HG02884 (cell line): ENCODE results near the gene ADI1.

Experiments
- ATAC-seq: cut with Tn5 transposase; IDR thresholded peaks from one replicate; pipeline ENCODE4 v1.9.1; 2021; ENCODE audit warnings: mild to moderate bottlenecking, moderate library complexity; ENCODE audit not compliant: unreplicated experiment

The ADI1 gene, protein sequence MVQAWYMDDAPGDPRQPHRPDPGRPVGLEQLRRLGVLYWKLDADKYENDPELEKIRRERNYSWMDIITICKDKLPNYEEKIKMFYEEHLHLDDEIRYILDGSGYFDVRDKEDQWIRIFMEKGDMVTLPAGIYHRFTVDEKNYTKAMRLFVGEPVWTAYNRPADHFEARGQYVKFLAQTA

DNA sequence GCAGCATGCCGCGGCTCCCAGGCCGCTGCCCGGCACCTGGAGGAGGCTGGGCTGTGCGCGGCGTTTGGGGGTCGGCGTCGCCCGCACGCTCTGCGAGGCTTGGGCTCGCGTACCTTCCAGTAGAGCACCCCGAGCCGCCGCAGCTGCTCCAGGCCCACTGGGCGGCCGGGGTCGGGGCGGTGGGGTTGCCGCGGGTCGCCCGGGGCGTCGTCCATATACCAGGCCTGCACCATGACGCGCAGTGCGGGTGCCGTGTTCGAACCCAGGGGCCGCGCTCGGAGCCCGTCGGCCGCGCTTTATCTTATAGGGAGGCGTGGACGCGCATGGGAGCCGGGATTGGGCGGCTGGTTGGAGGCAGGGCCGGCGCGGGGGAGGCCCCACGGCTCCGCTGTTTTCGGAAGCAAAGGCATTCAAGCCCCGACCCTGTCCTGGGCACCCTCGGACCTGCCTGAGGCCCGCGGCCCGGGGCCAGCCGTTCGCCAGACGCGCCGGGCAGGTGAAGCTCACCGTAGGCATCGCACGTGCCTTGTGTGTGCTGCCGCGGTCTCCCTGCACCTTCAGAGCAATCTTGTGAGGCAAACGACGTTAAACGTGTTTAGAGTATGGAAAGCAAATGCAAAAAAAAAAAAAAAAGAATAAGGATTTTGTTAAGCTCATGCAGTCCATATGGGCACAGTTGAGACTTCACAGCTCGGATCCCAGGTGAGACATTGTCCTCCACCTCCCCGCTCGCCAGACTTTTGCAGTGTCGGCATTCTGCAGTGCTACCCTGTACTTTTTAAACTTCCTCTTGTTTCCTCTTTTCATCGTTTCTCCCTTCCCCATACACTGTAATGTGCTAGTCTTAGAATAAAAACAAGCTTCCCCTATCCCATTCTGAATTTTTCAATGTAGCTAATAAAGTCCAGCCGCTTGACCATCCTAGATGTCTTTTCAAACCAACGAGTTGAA, at the start of gene ADI1:
Gene ADI1, minus strand, starts transcription at position 277 of the 951 bp plus-strand sequence. Its CDS starts 44 bp downstream, at position 233.
- ATAC-seq = peak; percentile 61

DNA sequence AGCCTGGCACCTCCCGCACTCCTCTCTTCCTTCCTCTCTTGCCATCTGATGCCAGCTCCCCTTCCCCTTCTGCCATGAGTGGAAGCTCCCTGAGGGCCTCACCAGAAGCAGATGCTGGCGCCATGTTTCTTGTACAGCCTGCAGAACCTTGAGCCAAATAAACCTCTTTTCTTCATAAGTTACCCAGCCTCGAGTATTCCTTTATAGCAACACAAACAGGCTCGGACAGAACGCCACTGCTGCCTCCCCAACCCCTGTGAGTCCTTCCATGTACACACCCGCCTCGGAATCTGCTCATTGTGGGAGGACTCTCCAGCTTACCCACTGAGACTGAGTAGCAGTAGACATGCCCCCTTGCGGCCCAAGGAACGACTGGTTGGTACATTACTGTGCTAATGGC, 47.5 kb upstream of the ADI1 start:
- no peak for ATAC-seq

DNA sequence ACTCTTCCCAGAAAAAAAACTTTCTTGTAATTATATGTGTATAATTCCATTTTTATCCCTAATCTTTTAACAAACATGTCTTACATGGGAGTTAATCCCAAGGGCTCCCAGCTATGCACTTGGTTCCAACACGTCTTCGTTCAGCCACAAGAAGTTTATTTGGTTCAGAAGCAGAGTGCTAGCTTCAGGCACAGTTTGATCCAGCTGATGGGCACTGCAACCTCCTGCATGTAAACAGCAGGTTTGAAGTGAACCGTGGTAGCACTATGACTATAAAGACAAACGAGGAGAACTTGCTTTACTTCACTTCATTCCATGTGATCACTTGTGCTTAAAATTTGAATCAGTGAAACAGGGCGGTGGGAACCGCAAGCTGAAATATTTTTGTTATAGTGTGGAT, 45.8 kb upstream of the ADI1 start:
- ATAC-seq = no peak

DNA sequence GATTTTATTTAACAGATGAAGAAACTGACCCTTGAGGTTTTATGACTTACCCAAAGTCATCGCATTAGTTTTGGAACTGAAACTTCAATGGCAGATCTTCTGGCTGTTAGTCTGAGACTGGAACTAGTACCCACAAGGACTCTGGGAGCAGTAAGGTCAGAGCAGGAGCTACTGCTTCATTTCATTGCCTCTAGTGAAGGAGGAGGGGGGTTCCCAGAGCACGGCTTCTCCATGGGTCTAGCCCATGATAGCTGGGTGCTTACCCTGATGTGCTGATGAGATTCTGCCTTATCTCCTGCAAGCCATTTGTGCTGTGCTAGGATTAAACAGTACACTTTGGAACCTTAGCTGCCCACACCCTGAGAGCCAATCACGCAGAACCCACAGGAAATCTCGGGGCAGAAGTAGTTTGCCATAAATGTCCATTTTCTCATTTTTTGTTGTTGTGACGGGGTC, 44.2 kb upstream of the ADI1 start:
- ATAC-seq = peak; percentile 48

DNA sequence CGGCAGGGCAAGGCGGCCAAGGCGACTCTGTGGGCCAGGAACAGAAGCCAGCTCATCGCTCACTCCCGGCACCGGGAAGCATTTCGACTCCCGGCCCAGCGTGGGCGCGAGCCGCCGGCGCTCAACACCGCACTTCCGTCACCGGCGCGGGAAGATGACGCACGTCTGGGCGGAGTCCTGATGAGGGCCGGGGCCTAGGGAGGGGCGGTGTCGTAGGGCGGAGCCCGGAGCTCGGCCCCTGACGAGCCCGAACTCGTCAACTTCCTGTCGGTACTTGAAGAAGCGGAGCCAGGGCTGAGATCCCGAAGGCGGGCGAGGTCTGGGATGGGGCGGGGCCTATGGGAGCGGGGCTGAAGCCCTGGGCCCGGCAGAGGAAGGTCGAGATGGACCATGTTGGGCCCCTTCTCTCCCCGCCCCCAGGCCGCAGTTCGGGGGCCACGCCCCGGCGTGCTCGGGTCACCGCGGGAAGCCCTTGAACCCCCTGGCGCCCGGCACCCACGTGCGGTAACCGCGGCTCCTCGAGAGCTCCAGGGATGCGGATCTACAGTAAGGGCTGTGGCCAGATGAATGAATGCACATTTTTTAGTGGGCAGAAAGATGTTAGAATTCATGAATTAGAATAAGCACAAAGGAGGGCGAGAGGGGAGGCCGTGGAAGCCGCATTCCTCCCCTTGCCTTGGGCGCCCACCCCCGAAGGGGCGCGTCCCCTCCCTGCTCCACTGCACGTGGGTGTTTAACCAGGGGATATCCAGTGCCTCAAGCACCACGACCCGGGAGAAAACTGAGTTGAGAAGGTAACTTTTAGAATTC, 39.1 kb upstream of the ADI1 start, which contains the start of gene RNASEH1:
Gene RNASEH1, minus strand, starts transcription at position 129 of the 810 bp plus-strand sequence. Its CDS starts 73 bp downstream, at position 56.
- ATAC-seq = peak; percentile 94

DNA sequence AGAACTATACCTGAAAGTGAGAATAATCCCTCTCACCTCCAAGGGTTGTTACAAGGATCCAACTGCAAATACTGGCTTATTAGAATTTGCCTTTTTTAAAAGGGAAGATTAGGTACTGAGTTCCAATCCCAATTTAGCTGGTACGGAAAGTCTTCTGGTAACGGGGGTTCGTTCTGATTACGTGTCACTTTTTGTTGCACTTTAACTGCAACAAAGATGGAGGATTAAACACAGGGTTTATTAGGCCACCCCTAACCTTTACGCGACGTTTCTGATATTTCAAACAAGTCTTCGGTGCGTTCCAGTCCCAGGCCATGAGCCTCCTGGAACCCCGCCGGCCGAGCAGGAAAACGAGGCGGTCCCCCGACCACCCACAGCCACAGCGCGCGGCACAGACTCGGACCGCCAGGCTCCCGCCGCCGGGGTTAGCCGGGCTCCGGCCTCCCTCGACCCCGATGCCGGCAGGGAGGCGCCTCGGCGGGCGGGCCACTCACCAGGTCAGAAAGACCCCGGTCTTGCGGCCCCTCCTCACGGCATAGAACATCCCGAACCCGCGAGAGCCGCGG, 38.4 kb upstream of the ADI1 start:
- peak; percentile 14 for ATAC-seq

DNA sequence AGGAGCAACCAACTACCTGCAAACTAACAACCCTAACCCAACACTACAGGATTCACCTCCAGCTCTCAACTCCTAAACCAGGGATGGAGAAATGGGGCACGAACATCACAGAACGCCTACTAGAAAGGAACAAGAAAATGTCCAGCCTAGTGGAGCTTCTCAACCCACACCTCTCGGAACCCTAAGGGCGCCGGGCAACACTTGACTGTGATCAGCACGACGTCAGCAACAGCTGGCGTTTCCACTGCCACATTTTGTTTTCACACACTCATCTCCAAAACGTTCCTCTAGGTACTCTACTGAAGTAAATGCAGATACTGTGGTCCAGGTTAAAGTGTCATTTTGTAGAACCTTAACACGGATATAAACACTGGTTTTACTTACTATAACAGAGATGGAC, 34.6 kb upstream of the ADI1 start:
- ATAC-seq = no peak

DNA sequence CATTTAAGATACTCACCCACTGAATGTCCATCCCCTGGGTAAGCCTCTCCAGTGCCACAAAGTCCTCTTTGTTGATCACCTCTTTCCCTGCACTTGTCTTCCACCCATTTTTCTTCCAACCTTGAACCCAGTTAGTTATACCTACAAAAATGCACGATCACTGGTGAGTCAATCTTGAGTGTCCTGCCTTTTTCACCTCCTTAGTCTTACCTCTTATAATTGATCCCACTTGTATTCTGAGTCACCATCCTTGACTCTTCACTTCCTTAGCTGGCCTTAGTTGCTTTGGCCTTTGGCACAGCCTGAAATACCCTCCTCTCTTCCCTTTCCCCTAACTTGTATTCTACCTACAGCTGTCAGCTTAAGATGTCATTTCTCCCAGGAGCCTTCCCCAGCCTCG, 28.6 kb upstream of the ADI1 start:
- no peak for ATAC-seq

DNA sequence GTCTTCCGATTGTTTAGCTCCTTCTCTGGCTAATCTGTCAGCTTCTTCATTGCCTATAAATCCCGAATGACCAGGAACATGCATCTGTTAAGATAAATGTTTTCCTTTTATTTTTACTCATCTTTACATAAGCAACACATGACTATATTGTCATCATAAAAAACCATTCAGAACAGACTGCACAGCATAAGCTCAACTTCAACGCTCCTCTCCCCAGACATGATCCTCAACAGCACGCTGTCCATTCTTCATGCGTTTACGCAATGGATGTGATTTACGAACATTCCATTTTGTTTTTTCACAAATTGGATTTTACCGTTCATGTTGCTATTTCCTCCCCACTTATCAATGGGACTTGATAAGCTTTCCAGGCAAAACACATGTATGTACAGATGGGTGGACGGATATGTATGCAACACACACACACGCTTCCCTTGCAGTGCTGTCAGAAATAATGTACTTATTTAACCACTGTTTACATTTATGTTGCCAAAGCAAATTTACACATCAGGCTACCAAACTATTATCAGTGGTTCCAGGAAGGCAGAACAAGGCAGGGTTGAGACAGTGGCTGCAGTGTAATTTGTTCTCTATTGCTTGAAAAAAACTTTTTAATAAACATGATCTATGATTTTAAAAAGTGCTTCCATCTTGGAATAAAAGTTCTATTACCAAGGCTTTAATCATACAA, 26.6 kb upstream of the ADI1 start:
- ATAC-seq = no peak

DNA sequence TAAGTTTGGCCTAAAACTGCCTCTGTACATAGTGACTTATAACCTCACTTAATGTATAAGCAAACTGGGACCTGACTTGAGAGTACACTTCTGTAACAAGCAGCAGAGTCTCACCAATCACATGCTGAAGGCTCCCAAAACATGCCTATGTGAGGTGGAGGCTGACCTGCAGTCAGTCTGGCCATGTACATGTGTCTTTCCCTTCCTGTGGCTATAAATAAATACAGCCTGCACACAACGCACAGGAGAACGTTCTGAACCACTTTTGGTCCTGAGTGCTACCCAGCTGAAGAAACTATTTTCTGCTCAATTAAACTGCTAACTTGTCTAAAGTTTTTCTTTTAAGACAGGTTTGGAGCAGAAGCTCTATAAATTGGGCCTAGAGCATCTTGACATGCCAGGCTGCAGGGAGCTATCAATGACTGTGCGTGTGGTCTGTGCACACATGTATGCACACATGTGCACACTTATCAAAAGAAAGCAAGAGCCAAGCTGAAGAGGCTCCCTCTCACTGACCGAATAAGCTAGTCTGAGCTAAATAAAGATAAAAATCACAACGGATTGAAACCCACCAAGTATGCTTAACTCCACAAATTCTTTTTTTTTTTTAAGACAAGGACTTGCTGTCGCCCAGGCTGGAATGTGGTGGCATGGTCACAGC, 23.8 kb upstream of the ADI1 start:
- no peak for ATAC-seq

DNA sequence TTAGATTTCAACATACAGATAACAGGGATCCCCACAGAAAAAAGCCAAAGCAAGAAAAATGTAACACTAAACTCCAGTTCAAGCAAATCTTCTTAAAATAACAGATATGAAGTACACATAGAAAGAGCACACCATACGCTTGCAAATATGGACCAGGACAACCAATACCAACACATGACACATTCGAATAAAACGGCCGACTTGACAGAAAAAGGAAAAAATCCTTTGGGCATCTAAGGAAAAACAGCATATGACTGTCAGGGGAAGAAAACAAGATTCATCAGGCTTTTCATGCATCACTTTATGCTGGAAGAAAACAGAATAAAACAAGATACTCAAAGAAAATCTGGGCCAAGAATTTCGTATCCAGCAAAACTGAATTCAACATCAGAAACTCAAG, 22.8 kb upstream of the ADI1 start:
- ATAC-seq = no peak

DNA sequence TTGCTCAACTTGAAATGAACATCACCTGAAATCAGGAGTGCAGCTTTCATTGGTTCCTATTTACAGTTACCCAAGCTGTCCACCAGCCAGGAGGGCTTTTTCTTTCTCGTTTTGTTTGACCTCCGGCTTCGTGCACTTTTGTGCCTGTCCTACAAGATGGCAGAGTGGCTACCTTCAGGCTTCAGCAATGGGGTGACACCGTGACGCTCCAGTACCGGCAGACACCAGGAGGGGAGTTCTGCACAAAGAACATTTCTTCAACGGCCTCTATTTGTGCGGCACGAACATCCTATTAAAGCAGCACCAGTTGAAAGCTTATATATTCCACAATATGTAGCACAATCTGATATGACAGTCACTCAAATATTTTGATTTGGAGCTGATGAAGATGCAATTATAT, 20.5 kb upstream of the ADI1 start:
- ATAC-seq = no peak

DNA sequence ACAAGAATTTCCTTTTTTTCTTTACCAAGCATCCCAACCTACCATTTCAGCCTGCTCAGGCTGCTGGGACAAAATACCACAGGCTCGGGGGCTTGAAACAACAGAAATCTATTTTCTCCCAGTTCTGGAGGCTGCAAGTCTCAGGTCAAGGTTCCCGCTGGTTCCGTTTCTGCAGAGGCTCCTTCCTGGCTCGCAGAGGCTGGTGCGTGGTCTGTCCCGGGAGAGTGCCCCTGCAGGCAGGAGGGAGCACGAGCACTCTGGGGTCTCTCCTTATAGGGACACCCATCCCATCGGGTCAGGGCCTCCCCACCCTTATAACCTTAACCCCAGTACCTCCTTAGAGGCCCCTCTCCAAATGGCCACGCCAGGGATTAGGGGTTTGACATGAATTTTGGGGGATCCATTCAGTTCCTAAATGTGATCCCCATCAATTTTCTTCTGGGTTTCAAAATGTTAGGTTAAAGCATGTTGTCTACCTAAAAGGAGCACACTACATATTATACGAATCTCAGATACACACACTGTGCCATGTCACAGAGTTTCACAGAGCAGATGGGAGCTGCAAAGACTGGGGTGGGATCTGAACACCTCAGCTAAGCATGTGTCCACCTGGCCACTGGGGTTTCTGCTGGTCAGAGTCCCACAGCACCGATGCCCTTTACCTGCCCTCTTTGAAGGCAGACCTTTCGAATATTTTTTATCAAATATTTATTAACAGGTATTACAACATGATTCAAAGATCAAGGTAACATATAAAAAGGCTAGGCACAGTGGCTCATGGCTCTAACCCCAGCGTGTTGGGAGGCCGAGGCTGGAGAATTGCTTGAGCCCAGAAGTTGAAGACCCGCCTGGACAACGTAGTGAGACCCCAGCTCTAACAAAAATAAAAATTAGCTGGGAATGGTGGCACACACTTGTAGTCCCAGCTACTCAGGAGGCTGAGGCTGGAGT, 17.6 kb upstream of the ADI1 start:
- ATAC-seq = no peak

DNA sequence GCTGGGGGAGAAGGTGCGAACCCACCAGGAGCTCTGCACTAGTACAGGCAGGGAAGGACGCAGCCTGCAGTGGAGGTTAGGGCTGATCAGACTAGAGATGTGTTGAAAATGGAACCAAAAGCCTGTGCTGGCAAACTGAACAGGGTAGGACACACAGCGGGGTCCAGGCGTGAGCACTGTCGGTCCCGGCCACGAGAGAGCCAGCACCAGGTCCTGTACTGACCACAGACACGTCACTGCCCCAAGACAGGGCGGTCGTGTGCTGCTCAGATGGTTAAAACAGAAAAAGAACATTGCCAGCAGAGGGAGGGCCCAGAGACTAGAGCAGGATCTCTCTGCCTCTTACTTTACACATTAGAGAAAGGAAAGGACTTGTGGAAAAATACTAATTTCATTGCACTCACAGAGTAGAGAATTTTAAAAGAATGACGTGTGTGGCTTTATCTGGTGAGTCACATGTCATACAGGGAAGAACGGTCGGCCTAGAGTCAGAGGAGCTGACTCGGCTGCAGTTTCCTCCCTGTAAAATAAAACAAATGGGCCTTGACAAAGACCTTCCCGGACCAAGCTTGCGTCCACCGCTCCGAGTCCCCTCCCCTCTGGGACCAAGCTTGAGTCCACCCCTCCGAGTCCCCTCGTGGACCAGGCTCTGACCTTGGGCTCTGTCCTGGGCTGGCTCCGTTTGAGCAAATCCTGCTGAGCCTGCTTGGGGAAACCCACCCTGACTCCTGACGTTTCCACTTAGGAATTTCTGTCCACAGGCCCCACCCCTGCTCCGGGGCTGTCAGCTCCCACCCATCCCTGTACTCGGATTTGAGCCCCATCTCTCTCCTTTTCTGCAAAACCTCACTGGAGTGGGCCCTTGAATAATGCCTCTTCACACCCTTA, 16.7 kb upstream of the ADI1 start:
- ATAC-seq = no peak

DNA sequence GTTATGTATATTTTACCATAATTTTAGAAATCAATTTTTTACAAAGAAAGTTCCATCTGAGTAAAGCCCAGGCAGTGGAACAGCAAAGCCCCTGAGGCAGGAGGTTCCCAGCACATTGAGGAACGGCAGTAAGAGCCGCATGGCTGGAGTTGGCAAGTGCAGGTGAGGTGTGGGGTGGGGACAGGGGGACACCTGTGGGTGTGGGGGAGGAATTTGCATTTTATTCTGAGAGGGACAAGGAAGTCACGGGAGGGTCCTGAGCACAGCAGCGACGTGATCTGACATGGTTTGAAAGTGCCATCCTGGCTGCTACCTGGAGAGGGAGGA, 16.1 kb upstream of the ADI1 start:
- ATAC-seq = no peak

DNA sequence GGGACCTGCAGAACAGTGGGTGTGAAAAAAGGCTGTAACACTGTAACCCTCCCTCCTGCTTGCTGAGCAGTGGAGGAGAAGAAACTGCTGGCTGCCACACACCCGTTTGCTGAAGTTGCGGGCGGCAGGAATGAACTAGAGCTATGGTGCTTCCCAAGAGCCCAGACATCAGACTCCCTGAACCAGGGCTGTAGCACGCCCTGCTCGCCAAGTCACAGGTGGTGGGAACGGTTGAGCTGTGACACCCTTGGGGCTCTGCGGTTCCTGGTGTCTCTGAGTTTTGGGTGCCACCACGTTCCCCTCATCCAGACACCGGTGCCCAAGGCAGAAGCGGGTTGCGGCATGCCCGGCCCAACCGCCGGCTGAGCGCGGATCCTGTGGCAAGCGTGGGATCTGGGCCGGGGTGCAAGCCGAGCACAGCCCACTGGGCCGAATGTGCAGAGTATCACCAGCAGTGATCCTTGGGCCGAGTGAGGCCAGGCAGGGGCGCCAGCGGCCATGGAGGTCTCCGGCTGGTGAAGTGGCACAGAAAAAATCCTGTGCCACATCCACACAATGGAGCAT, 15.0 kb upstream of the ADI1 start:
- no peak for ATAC-seq

DNA sequence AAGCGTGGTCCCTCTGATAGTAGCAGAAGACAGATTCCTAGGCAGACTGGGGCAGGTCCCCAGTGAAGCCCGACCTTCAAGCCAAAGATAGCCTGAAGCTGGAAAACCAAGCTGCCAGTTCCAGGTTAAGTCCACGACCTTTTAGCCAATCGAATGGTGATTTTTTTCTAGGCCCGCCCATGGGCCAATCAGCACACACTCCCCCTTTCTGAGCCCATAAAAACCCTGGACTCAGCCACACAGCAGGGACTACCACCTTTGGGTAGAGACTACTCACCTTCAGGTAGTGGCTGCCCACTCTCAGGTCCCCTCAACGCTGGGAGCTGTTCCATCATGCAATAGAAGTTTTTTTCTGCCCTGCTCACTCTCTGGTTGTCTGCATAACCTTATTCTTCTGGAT, 14.5 kb upstream of the ADI1 start:
- no peak for ATAC-seq

DNA sequence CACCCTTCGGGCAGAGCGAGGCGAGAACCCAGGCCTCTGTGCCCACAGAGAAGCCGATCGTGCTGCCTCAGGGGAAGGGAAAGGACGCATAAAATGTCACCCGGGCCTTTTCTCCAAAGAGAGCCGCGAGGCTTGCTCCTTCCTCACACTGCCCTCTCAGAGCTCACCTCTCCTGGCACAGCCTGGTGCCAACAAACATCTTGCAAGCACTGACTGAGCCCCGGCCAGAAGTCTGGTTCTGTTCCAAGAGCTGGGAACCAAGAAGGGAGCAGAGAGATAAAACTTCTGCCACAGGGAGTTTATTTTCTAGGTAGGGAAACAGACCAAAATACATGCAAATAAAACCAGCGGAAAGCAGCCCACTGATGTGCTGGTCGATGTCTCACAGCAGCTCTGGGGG, 13.6 kb upstream of the ADI1 start:
- no peak for ATAC-seq
